Stimulated activated CD4-positive, alpha-beta T cell treated with anti-CD3 and anti-CD28 coated beads, Interleukin-15, amount 100 ng/mL, for 1 hour (primary cell): ENCODE results near the gene BCR.

Experiments used
- DNase-seq, 2 donors: peaks; one replicate each; pipeline ENCODE4 v3.0.0-alpha.2; 2020; ENCODE audit warnings: low read depth in 1 of 2, low spot score in 1 of 2

The BCR gene

DNA sequence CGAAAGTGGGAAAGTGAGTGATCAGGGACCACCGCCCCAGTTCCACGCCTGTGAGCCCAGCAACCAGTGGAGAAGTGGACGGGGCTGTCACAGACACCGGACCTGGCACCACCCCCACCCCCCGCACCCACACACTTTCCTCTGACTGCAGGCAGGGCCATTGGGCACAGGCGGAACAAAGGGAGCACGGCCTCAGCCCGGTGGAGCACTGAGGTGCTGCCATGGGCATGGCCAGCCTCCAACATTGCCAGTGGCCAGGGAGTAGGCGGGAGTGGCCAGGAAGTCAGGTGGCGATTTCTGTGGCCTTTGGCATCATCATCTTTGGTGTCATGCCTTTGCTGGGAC lies 78.5 kb downstream of the BCR start:
- no peak for DNase-seq

DNA sequence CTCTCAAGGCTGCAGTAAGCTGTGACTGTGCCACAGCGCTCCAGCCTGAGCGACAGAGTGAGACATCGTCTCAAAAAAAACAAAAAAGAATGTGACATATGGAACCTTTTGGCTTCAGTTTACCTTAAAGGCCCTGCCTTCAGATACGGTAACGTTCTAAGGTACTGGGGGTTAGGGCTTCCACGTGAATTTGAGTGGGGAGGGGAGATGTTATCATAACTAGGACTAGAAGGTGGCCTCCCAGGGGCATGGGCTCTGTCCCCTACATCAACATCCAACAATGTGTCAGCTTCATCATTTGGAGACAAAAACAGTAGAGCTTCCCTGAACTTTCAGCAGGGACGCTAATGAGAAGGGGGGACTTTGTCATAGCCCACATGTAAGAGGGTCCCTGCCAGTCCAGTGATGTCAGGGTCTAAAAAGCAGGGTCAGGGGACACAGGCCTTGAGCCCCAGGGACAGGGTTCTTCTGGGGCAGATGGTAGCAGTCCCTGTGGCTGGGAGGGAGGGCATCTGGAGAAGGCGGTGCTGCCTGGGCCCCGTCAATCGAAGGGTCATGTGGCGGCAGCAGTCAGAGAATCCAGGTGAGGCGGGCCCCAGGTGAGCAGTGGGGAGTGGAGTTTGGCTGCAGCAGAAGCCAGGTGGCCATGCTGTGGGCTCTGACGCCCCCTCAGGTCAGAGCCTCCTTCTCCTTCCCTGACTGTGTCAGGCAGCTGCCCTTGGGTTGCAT lies 79.8 kb downstream of the BCR start:
- no peak for DNase-seq

- DNase-seq = no peak
Measured at GRCh38 chr22:23260645-23261581, 80.6 kb downstream of the BCR start.

DNA sequence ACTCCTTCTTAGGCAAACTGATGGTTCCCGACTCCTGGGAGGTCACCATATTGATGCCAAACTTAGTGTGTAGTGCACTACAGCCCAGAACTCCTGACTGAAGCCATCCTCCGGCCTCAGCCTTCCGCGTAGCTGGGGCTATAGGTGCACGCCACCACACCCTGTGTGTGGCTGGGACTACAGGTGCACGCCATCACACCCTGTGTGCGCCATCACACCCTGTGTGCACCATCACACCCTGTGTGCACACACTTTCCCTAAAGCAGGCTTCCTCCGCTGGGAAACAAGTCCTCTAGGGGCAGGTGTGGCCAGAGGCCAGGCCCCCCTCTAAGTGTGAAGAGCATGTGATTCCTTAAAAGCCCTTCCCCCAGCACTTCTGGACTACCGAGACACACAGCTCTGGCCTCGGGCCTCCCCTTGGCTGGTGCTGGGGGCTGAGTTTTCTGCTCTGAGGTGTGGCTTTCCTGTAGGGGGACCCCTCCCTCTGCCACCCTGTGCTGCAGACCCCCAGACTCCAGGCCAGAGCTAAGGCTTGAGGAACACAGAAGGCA lies 81.7 kb downstream of the BCR start:
- no peak for DNase-seq

GRCh38 chr22:23262518-23263332 lies 82.4 kb downstream of the BCR start:
- no peak for DNase-seq

- no peak for DNase-seq
Measured at GRCh38 chr22:23263651-23264555, 83.6 kb downstream of the BCR start.

- DNase-seq = no peak
Measured at GRCh38 chr22:23264610-23265367, 84.5 kb downstream of the BCR start.

DNA sequence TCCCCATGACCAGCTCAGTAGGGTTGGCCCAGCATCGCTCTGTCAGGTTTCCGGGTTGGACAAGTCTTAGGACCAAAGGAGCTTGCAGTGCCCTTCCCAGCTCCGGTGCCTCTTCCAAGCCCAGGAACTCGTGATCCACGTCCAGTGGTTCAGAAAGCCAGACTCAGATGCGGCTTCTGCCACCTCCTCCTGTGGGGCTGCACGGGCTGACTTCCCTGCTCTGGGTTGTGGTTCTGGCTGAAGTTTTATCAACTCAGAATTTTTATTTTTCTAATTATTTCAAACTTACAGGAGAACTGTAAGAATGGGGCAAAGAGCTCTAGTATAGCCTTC lies 85.0 kb downstream of the BCR start:
- no peak for DNase-seq

- DNase-seq = no peak
Measured at GRCh38 chr22:23266780-23267179, 86.5 kb downstream of the BCR start.

GRCh38 chr22:23267226-23268043 lies 87.1 kb downstream of the BCR start:
- no peak for DNase-seq

DNA sequence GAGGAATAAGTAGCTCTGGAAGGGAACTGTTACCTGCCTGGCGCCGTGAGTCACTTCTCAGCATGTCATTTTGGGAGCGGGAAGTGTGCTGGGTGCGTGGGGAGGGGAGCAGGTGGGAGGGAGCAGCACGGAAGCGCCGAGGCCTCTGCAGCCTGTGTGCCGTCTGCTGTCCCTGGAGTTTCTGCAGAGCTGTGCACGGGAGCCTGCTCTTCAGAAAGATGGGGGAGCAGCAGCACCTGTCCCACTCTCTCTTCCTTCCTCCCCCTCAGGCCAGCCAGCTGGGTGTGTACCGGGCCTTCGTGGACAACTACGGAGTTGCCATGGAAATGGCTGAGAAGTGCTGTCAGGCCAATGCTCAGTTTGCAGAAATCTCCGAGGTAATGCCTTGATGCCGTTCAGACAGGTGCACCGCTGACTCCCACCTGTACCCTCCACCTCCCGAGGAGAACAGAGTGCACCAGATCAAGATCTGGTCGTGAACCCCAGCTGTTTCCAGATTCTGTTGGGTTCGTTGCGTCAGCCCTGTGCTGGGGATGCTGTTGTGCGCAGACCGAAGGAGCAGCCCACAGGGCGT lies 87.9 kb downstream of the BCR start:
- DNase-seq = no peak

- DNase-seq = no peak
Measured at GRCh38 chr22:23268877-23269276, 88.6 kb downstream of the BCR start.

- DNase-seq = no peak
Measured at GRCh38 chr22:23269441-23270211, 89.3 kb downstream of the BCR start.

DNA sequence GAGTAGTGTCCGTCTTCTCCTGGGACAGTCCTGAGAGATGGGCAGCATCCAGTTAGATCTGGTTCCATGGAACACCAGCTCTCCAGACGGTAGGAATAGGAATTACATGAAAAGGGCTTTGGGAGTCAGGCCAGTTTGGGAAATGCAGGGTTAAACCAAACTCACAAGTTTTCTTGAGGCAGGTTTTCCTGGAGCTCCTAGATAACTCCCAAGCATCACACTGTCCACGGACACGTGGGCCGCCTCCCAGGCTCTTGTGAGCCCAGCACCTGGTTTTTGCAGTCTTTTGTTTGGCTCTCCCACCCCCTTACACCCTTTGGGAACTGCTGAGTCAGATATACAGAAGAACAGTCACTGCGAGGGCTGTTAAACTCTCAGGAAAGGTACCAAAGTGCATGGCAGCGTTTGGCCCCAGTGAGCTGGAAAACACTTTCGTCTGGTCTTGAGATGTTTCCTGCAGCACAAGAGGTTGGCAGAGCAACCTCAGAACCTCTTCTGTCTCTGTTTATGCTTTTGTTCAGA lies 90.0 kb downstream of the BCR start:
- DNase-seq = no peak

DNA sequence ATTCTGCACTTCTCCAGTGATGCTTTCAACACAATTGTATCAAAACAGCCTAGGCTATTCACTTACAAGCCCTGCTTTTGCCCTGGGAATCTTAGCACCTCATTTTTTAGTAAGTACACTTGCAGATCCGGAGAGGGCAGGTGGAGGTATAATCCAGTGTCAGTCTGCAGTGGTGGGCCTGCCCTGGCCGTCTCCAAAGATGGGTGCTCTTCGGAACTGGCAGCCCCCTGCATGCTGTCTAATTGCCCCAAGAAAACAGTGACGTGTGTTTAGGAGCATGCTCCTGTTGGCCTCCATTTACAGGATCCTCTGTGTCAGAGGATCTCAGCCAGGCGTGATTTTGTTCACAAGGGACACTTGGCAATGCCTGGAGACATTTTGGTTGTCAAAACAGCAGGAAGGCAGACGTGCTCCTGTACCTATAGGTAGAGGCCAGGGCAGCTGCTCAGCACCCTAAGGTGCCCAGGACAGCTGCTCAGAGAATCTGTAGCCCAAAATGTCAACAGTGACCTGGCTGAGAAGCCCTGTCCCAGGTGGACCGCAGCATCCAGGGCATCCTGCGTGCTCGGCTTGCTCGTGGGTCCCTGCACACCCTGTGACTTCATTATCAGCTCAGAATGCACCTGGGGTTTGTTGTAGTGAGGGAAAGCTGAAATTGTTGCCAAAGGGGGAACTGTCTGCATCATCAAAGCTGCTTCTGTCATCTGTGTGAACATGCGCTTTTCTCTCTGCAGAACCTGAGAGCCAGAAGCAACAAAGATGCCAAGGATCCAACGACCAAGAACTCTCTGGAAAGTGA lies 90.7 kb downstream of the BCR start:
- DNase-seq = no peak

DNA sequence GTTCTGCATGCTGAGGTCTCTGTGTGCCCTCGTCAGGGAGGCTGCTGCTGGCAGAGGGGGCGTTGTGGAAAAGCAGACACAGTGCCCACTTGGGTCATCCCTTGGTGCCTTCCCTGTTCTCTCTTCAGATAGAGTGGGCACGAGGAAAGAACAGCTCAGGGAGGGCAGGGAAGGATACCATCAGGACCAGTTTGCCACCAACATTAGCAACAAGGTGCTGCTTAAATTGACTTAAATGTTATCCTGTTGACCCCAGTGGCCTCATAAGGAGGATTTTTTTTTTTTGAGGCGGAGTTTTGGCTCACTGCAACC lies 91.2 kb downstream of the BCR start:
- no peak for DNase-seq

DNA sequence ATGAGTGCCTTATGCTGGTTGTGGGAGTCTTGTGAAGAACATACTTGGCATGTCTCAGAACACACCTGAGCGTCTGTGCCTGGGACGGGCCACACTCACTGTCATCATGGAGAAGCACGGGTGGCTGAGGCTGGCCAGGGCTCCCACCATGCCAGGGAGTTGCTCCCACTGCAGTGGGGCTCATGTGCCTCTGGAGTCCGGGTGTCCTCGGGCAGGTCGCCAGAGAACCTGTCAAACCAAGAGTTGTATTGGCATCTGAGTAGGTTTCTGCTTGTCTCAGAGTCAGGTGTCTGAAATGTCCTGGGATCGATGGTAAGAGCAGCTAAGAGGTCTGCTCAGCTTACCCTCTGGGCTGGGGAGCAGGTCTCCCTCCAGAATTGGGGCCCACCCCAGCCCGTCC lies 92.1 kb downstream of the BCR start:
- no peak for DNase-seq
